IMR-90 (cell line): Measurements from ENCODE around the gene SIAH2. TPM values are rescaled to one million over a fixed set of nuclear protein-coding genes. Genes with fewer than 3 reads are reported as not detected.
A peak's percentile ranks its signal among the peaks of the same experiment; 100 is the strongest.

ENCODE experiments used
- ATAC-seq: fragments of 200-7000 bp; cut with Tn5 transposase; 2 replicates; pipeline ENCODE4 v1.9.1; 2020; ENCODE audit warnings: low read depth, mild to moderate bottlenecking, moderate library complexity
- BruUV-seq: library from RNA; stranded (reverse); fragments of 400-500 nt; replicated peaks from 2 replicates; lab custom pipeline; 2021; lab: Mats Ljungman, UMichigan
- CTCF ChIA-PET: fragments of 300-600 bp; formaldehyde crosslinking; extraction: SDS; loops from one replicate; lab custom pipeline; 2021; ENCODE audit warnings: antibody characterized with exemption; lab: Yijun Ruan, JAX
- POLR2A ChIA-PET: fragments of 300-600 bp; sonication (Branson Sonifier 250); formaldehyde crosslinking; loops from one replicate; lab custom pipeline; 2022; ENCODE audit warnings: antibody characterized with exemption; ENCODE audit not compliant: unreplicated experiment; lab: Charles Lee
- DNase-seq: peaks from one replicate; pipeline ENCODE4 v3.0.0; 2013
- H2AFZ ChIP-seq: replicated peaks from 2 replicates; pipeline ENCODE3; 2013; ENCODE audit warnings: low read length, mild to moderate bottlenecking; ENCODE audit not compliant: poor library complexity
- H2AK5ac ChIP-seq: 2 replicates; pipeline ENCODE4 v1.6.1; 2013; ENCODE audit warnings: low read depth, low read length, inconsistent platforms
- H2AK9ac ChIP-seq: replicated peaks from 2 replicates; pipeline ENCODE3; 2013; ENCODE audit warnings: mild to moderate bottlenecking, low read depth, low read length, moderate library complexity; ENCODE audit not compliant: poor library complexity
- H2BK120ac ChIP-seq: 2 replicates; pipeline ENCODE4 v1.6.1; 2013; ENCODE audit warnings: low read depth, low read length, inconsistent platforms
- H2BK15ac ChIP-seq: 3 replicates; pipeline ENCODE4 v1.6.1; 2013; ENCODE audit warnings: low read depth, low read length, inconsistent platforms
- H2BK20ac ChIP-seq: 2 replicates; pipeline ENCODE4 v1.6.1; 2013; ENCODE audit warnings: low read depth, mild to moderate bottlenecking, inconsistent platforms, low read length, moderate library complexity
- H2BK5ac ChIP-seq: 2 replicates; pipeline ENCODE4 v1.6.1; 2013; ENCODE audit warnings: mild to moderate bottlenecking, low read depth, low read length, inconsistent platforms; ENCODE audit not compliant: poor library complexity, severe bottlenecking
- H3K14ac ChIP-seq: replicated peaks from 2 replicates; pipeline ENCODE4 v1.6.1; 2013; ENCODE audit warnings: low read depth, low read length, inconsistent platforms
- H3K18ac ChIP-seq: 2 replicates; pipeline ENCODE4 v1.6.1; 2013; ENCODE audit warnings: low read depth, low read length, control low read depth
- H3K23ac ChIP-seq: 2 replicates; pipeline ENCODE4 v1.6.1; 2013; ENCODE audit warnings: low read depth, low read length, inconsistent platforms
- H3K27ac ChIP-seq: 2 replicates; pipeline ENCODE4 v1.5.1; 2013; ENCODE audit warnings: mild to moderate bottlenecking, control low read depth, low read length; ENCODE audit not compliant: insufficient read depth
- H3K27me3 ChIP-seq: 2 replicates; pipeline ENCODE4 v1.6.1; 2013; ENCODE audit warnings: low read length; ENCODE audit not compliant: control insufficient read depth, insufficient read depth
- H3K36me3 ChIP-seq: 2 replicates; pipeline ENCODE4 v1.6.1; 2013; ENCODE audit warnings: low read length, mixed read lengths; ENCODE audit not compliant: control insufficient read depth, insufficient read depth
- H3K4ac ChIP-seq: 2 replicates; pipeline ENCODE4 v1.6.1; 2013; ENCODE audit warnings: low read depth, low read length, inconsistent platforms
- H3K4me1 ChIP-seq: 2 replicates; pipeline ENCODE4 v1.6.1; 2013; ENCODE audit warnings: low read length, mixed read lengths; ENCODE audit not compliant: control insufficient read depth, insufficient read depth
- H3K4me2 ChIP-seq: 2 replicates; pipeline ENCODE4 v1.6.1; 2013; ENCODE audit warnings: low read depth, mild to moderate bottlenecking, control low read depth, low read length, moderate library complexity
- H3K4me3 ChIP-seq: 2 replicates; pipeline ENCODE4 v1.5.1; 2013; ENCODE audit warnings: low read depth, mild to moderate bottlenecking, control low read depth, low read length, moderate library complexity; ENCODE audit not compliant: insufficient read depth
- H3K56ac ChIP-seq: 2 replicates; pipeline ENCODE4 v1.6.1; 2013; ENCODE audit warnings: low read length, inconsistent platforms; ENCODE audit not compliant: insufficient read depth; ENCODE audit errors: extremely low read depth
- H3K79me1 ChIP-seq, 2 experiments: 2 replicates each; pipeline ENCODE4 v1.6.1; 2013; ENCODE audit warnings: low read length in 2 of 2, inconsistent platforms in 1 of 2, low read depth in 1 of 2
- H3K9ac ChIP-seq: 2 replicates; pipeline ENCODE4 v1.6.1; 2013; ENCODE audit warnings: low read depth, low read length, control low read depth
- H3K9me1 ChIP-seq: 2 replicates; pipeline ENCODE4 v1.6.1; 2013; ENCODE audit warnings: low read length, inconsistent platforms; ENCODE audit not compliant: insufficient read depth
- H3K9me3 ChIP-seq: 2 replicates; pipeline ENCODE4 v1.6.1; 2013; ENCODE audit warnings: low read length; ENCODE audit not compliant: control insufficient read depth, insufficient read depth
- H4K20me1 ChIP-seq: 2 replicates; pipeline ENCODE4 v1.6.1; 2013; ENCODE audit warnings: low read length, inconsistent platforms; ENCODE audit not compliant: insufficient read depth
- H4K5ac ChIP-seq: 2 replicates; pipeline ENCODE4 v1.6.1; 2013; ENCODE audit warnings: mild to moderate bottlenecking, low read depth, low read length, control low read depth
- H4K8ac ChIP-seq, 2 experiments: 2 replicates each; pipeline ENCODE4 v1.6.1; 2013; ENCODE audit warnings: low read depth in 2 of 2, low read length in 2 of 2, control low read depth in 1 of 2, inconsistent platforms in 1 of 2
- H4K91ac ChIP-seq: 2 replicates; pipeline ENCODE4 v1.6.1; 2013; ENCODE audit warnings: low read depth, low read length, inconsistent platforms; ENCODE audit not compliant: insufficient read depth
- BHLHE40 ChIP-seq: fragments of 150-350 bp; IDR thresholded peaks from 2 replicates; pipeline ENCODE4 v1.6.1; 2016; ENCODE audit warnings: mild to moderate bottlenecking, low read depth, low read length
- CEBPB ChIP-seq: IDR thresholded peaks from 2 replicates; pipeline ENCODE4 v1.6.1; 2012; ENCODE audit warnings: low read depth, low read length, improper control_type of control experiment
- CHD1 ChIP-seq: IDR thresholded peaks from 2 replicates; pipeline ENCODE4 v1.6.1; 2012; ENCODE audit warnings: low read depth, low read length, improper control_type of control experiment
- FOS ChIP-seq: fragments of 150-350 bp; IDR thresholded peaks from 2 replicates; pipeline ENCODE4 v1.6.1; 2016; ENCODE audit warnings: low read depth, low read length
- MAFK ChIP-seq: IDR thresholded peaks from 2 replicates; pipeline ENCODE4 v1.6.1; 2012; ENCODE audit warnings: low read depth, low read length, improper control_type of control experiment
- MAZ ChIP-seq: IDR thresholded peaks from 2 replicates; pipeline ENCODE4 v1.6.1; 2012; ENCODE audit warnings: low read depth, mild to moderate bottlenecking, low read length, improper control_type of control experiment, moderate library complexity, borderline replicate concordance
- MXI1 ChIP-seq: IDR thresholded peaks from 2 replicates; pipeline ENCODE4 v1.6.1; 2012; ENCODE audit warnings: low read depth, mild to moderate bottlenecking, low read length, moderate library complexity, borderline replicate concordance
- NFE2L2 ChIP-seq: fragments of 150-350 bp; IDR thresholded peaks from 2 replicates; pipeline ENCODE4 v1.6.1; 2016; ENCODE audit warnings: low read depth, mild to moderate bottlenecking, low read length
- POLR2A ChIP-seq: IDR thresholded peaks from 2 replicates; pipeline ENCODE4 v1.6.1; 2012; ENCODE audit warnings: mild to moderate bottlenecking, low read depth, low read length
- RAD21 ChIP-seq: IDR thresholded peaks from 2 replicates; pipeline ENCODE4 v1.6.1; 2012; ENCODE audit warnings: low read length, improper control_type of control experiment
- RCOR1 ChIP-seq: IDR thresholded peaks from 2 replicates; pipeline ENCODE4 v1.6.1; 2012; ENCODE audit warnings: mild to moderate bottlenecking, low read length, improper control_type of control experiment; ENCODE audit not compliant: insufficient replicate concordance
- RFX5 ChIP-seq: IDR thresholded peaks from 2 replicates; pipeline ENCODE4 v1.8.0; 2012; ENCODE audit warnings: low read depth, mild to moderate bottlenecking, low read length, moderate library complexity
- WGBS, 2 experiments: methylation state at CpG; one replicate each; pipeline versions ENCODE4 v1.1.5 to v1.1.7; 2013; ENCODE audit warnings: missing lambda C conversion rate in 2 of 2; ENCODE audit not compliant: insufficient read length in 1 of 2; ENCODE audit errors: extremely low coverage in 2 of 2; 5-methylcytosine and 5-hydroxymethylcytosine counted together
- dilution Hi-C: fragments of 300-500 bp; cut with HindIII; formaldehyde crosslinking; loops from one replicate; pipeline ENCODE4 v1.14.3; 2018; ENCODE audit warnings: low sequenced_read_pairs; ENCODE audit not compliant: unreplicated experiment
- in situ Hi-C: fragments of 300-500 bp; cut with MboI; formaldehyde crosslinking; loops from 3 replicates; pipeline ENCODE4 v1.14.3; 2019; ENCODE audit warnings: low sequenced_read_pairs, inconsistent platforms, mixed read lengths
- intact Hi-C: fragments of 100-400 bp; cut with micrococcal nuclease; formaldehyde crosslinking; loops from 2 replicates; pipeline ENCODE4 v1.10.0; 2022
- polyA plus RNA-seq, 3 experiments: library from polyadenylated mRNA; depleted of rRNA; stranded (reverse); fragments of >200 nt; gene quantifications; 2 replicates each; pipeline ENCODE4 v1.2.3, GENCODE V29; 2012; ENCODE audit warnings: low replicate concordance in 1 of 3
- total RNA-seq: library from RNA; depleted of rRNA; stranded (reverse); fragments of >200 nt; gene quantifications from 2 replicates; pipeline ENCODE4 v1.2.3, GENCODE V29; 2012
- TF ChIP-seq, protein P1 (sequence below): fragments of 150-350 bp; IDR thresholded peaks from 2 replicates; pipeline ENCODE4 v1.6.1; 2016; ENCODE audit warnings: low read depth, mild to moderate bottlenecking, low read length, moderate library complexity, borderline replicate concordance
- TF ChIP-seq, protein P2 (sequence below): fragments of 150-350 bp; IDR thresholded peaks from 2 replicates; pipeline ENCODE4 v1.6.1; 2017; ENCODE audit warnings: mild to moderate bottlenecking, antibody characterized with exemption, low read length, low read depth
- TF ChIP-seq, protein P3 (sequence below): conservative IDR thresholded peaks from 2 replicates; pipeline ENCODE4 v1.5.1; 2012; ENCODE audit warnings: mild to moderate bottlenecking, low read depth, low read length, improper control_type of control experiment

The SIAH2 gene
- total and polyA plus RNA-seq, 2 of the 4 experiments (the other 2 are of a cell fraction) = 24.7 to 61.8 TPM

DNA sequence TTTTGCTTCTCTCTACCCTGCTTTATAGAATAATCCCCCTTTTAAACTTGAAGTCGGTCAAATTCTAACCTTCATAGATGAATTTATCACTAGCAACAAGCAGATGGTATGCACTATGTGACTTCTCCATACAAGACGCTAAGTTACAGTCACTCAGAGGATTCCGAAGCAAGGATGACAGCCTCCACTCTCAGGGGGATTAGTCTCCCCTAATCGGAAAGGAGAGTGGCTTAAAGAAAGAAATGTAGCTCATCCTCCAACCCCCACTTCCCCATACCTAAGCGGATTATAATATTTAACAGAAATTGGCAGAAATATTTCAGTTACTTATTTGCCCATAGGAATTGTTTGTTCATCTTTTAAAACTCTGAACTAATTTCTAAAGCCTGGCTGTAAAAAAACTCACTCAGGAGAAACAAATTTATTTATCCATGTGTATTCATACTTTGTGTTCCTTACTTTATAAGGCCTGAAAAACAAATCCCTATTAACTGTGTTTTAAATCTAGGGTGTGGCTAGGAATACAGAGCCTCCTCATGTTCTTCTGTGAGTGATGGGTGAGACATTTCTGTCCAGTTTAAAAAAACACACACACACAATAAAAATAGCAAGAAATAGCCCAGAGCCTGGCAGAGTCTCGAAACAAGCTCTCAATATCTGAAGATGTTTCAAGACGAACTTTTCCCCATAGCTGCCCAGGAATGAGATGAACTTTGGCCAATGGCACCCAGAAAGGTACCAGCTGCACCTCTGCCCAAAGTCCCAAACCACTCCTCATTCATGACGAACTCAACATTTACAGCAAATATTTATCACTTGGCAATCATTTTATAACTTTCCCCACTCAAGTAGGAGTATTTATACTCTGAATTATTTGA, 18.7 kb downstream of the SIAH2 start:
- intact Hi-C loops = no loop called here
- CTCF ChIA-PET = no interaction called here
- WGBS, 2 experiments = 58% methylated on average over 2 of the region's 8 CpGs; no CpG with 5 or more reads in 1 of the 2 experiments
- no peak for TF ChIP-seq MXI1
- TF ChIP-seq POLR2A = no peak
- no peak for TF ChIP-seq RCOR1
- TF ChIP-seq MAFK = no peak
- TF ChIP-seq, protein P1, sequence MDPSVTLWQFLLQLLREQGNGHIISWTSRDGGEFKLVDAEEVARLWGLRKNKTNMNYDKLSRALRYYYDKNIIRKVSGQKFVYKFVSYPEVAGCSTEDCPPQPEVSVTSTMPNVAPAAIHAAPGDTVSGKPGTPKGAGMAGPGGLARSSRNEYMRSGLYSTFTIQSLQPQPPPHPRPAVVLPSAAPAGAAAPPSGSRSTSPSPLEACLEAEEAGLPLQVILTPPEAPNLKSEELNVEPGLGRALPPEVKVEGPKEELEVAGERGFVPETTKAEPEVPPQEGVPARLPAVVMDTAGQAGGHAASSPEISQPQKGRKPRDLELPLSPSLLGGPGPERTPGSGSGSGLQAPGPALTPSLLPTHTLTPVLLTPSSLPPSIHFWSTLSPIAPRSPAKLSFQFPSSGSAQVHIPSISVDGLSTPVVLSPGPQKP = no peak
- TF ChIP-seq RAD21 = no peak
- TF ChIP-seq, protein P2, sequence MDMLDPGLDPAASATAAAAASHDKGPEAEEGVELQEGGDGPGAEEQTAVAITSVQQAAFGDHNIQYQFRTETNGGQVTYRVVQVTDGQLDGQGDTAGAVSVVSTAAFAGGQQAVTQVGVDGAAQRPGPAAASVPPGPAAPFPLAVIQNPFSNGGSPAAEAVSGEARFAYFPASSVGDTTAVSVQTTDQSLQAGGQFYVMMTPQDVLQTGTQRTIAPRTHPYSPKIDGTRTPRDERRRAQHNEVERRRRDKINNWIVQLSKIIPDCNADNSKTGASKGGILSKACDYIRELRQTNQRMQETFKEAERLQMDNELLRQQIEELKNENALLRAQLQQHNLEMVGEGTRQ = no peak
- TF ChIP-seq CEBPB = no peak
- TF ChIP-seq RFX5 = no peak
- TF ChIP-seq NFE2L2 = no peak
- no peak for TF ChIP-seq BHLHE40
- TF ChIP-seq, protein P3, sequence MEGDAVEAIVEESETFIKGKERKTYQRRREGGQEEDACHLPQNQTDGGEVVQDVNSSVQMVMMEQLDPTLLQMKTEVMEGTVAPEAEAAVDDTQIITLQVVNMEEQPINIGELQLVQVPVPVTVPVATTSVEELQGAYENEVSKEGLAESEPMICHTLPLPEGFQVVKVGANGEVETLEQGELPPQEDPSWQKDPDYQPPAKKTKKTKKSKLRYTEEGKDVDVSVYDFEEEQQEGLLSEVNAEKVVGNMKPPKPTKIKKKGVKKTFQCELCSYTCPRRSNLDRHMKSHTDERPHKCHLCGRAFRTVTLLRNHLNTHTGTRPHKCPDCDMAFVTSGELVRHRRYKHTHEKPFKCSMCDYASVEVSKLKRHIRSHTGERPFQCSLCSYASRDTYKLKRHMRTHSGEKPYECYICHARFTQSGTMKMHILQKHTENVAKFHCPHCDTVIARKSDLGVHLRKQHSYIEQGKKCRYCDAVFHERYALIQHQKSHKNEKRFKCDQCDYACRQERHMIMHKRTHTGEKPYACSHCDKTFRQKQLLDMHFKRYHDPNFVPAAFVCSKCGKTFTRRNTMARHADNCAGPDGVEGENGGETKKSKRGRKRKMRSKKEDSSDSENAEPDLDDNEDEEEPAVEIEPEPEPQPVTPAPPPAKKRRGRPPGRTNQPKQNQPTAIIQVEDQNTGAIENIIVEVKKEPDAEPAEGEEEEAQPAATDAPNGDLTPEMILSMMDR = no peak
- no peak for TF ChIP-seq MAZ
- no peak for TF ChIP-seq CHD1
- no peak for TF ChIP-seq FOS

More for the DNA sequence above, 18.7 kb downstream of the SIAH2 start:
- H2AK9ac ChIP-seq = no peak overlapping the region
- H2BK20ac ChIP-seq = no peak overlapping the region
- H3K4ac ChIP-seq = no peak overlapping the region
- H3K14ac ChIP-seq = no peak overlapping the region
- no peak overlapping the region for H2BK15ac ChIP-seq
- dilution Hi-C loops = no loop called here
- H3K56ac ChIP-seq = no peak overlapping the region
- no peak overlapping the region; the same call in 1 of the 2 replicates for H3K23ac ChIP-seq
- H3K9ac ChIP-seq = no peak overlapping the region
- H3K4me1 ChIP-seq = peaks cover 14% of the 10 kb centered on the region
- peaks cover 29% of the 10 kb centered on the region for H3K9me1 ChIP-seq
- DNase-seq (no peak), ATAC-seq (no peak)
- H3K4me2 ChIP-seq = no peak overlapping the region
- POLR2A ChIA-PET = no interaction called here
- no peak overlapping the region for H2BK5ac ChIP-seq
- H2AK5ac ChIP-seq = 0 out of 2 replicates have a peak overlapping the region, but pooled peaks have one; percentile 72
- no peak overlapping the region for H4K91ac ChIP-seq
- BruUV-seq = no TSS peak
- H3K18ac ChIP-seq = no peak overlapping the region
- H3K4me3 ChIP-seq = no peak overlapping the region
- in situ Hi-C loops = no loop called here
- H3K36me3 ChIP-seq = peaks cover 18% of the 10 kb centered on the region
- H3K27ac ChIP-seq = no peak overlapping the region
- no peak overlapping the region for H2AFZ ChIP-seq
- peaks cover 77% of the 10 kb centered on the region for H4K20me1 ChIP-seq
- no peak overlapping the region for H4K8ac ChIP-seq
- H2BK120ac ChIP-seq = no peak overlapping the region
- no peaks in the 10 kb centered on the region for H3K27me3 ChIP-seq
- H4K5ac ChIP-seq = no peak overlapping the region
- no peaks in the 10 kb centered on the region for H3K9me3 ChIP-seq
- H3K79me1 ChIP-seq = peaks cover 43 to 90% of the 10 kb centered on the region in 2 experiments
